Naive B cell (primary cell): Measurements from ENCODE around the gene DNAI4. TPM values are rescaled to one million over a fixed set of nuclear protein-coding genes. Genes with fewer than 3 reads are reported as not detected.
"Not testable (repeated sequence)": the region's sequence is repeated elsewhere in the genome, so short reads cannot be mapped to it uniquely, and the experiment has no call there.

Experiments used
- ATAC-seq, 2 donors: fragments of 150-1000 bp; cut with Tn5 transposase; 2 replicates each; pipeline ENCODE4 v1.10.0; 2021; ENCODE audit warnings: low read depth in 2 of 2, mild to moderate bottlenecking in 2 of 2, moderate library complexity in 2 of 2
- DNase-seq: peaks from one replicate; pipeline ENCODE4 v3.0.0; 2022
- H3K27ac Mint-ChIP-seq, 6 donors: one replicate each; pipeline ENCODE4 v1.8.0; 2020 to 2022; ENCODE audit warnings: mild to moderate bottlenecking in 6 of 6, mixed read lengths in 6 of 6, moderate library complexity in 5 of 6, inconsistent platforms in 2 of 6
- H3K27me3 Mint-ChIP-seq, 3 donors: one replicate each; pipeline ENCODE4 v1.8.0; 2021 to 2022; ENCODE audit warnings: mixed read lengths in 3 of 3, mild to moderate bottlenecking in 1 of 3
- H3K36me3 Mint-ChIP-seq, 2 donors: one replicate each; pipeline ENCODE4 v1.8.0; 2020 to 2022; ENCODE audit warnings: mixed read lengths in 2 of 2, inconsistent platforms in 1 of 2, mild to moderate bottlenecking in 1 of 2
- H3K4me1 Mint-ChIP-seq, 3 donors: one replicate each; pipeline ENCODE4 v1.8.0; 2020 to 2022; ENCODE audit warnings: mixed read lengths in 3 of 3, inconsistent platforms in 1 of 3, mild to moderate bottlenecking in 1 of 3, moderate library complexity in 1 of 3
- H3K4me3 Mint-ChIP-seq, 8 donors: one replicate each; pipeline ENCODE4 v1.8.0; 2020 to 2022; ENCODE audit warnings: mild to moderate bottlenecking in 8 of 8, mixed read lengths in 8 of 8, moderate library complexity in 8 of 8, inconsistent platforms in 2 of 8
- H3K9me3 Mint-ChIP-seq, 7 donors: one replicate each; pipeline ENCODE4 v1.8.0; 2020 to 2022; ENCODE audit warnings: mixed read lengths in 7 of 7, mild to moderate bottlenecking in 5 of 7, inconsistent platforms in 2 of 7, moderate library complexity in 1 of 7
- polyA plus RNA-seq, 6 donors: library from polyadenylated mRNA; unstranded; fragments of 300-500 nt; fragmentation: Illumina TruSeq; gene quantifications; one replicate each; pipeline ENCODE4 v1.2.3, GENCODE V29; 2021; ENCODE audit warnings: low read depth in 6 of 6

DNAI4 gene, protein sequence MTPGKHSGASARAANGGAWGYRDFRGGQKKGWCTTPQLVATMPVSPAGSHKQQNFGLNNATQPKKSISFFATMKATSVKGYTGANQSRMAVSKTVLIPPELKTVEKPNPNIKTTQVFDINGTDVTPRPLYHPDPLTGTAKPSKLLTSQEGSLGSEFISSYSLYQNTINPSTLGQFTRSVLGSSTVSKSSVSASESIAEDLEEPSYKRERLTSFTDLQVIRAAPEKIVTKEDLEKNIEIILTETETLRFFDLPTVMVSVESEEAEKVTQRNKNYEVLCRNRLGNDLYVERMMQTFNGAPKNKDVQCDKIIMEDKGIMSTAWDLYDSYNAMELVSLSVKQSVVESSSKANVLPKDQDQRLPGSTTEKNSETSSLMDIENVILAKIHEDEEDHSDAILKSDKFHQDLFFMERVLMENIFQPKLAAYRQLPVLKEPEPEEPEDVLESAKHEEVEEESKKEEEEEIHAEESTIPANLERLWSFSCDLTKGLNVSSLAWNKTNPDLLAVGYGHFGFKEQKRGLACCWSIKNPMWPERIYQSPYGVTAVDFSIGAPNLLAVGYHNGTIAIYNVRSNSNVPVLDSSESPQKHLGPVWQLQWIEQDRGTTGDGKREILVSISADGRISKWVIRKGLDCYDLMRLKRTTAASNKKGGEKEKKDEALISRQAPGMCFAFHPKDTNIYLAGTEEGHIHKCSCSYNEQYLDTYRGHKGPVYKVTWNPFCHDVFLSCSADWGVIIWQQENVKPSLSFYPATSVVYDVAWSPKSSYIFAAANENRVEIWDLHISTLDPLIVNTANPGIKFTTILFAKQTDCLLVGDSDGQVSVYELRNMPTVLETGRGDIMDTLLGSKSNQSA
- 1 to 10 TPM in 3 of 6 donors, under 1 TPM in 2, not detected in 1; 0.40 to 4.1 (median 1.3) TPM for polyA plus RNA-seq

DNA sequence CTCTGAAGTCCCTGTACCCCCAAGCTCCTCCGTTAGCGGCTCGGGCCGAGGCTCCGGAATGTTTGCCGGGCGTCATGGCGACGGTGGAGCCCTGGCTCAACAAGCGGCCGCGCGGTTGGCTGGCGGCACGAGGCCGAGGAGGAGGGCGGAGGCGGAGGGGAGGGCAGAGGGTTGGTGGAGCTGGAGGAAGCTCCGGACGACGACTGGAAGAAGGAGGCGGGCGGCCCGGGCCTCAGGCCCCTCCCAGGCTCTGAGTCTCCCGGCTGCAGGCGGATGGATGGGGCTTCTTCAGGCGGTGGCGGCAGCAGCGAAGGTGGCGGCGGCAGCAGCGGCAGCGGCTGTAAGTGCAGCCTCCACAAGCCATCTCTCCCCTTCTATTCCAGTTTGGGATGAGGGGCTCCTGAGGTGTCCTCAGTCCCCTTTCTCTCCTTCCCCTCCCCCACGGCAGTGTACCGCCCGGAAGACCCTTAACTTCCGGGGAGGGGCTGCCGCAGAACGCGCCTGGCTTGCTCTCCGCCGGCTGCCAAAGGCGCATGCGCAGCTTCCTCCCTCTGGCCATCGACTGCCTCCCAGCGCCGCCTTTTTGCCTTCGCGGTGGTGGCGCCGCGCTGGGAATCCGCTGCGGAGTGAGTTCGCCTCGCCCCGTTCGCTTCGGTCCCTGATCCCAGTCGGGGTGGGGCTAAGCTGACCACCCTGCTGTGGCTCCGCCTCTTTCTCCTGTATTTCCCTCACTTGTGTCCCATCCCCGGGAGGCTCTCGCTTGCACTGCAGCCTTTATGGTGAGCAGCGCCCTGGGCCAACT lies at the start of gene DNAI4, which contains the start of gene MIER1:
Gene DNAI4, minus strand, starts transcription at position 101 of the 802 bp plus-strand sequence. Its CDS starts 25 bp downstream, at position 76.
Gene MIER1, plus strand, starts transcription at position 235 of the 802 bp plus-strand sequence. Its CDS starts 39 bp downstream, at position 274.
- Mint-ChIP-seq H3K4me3 (peak within 1 kb of the TSS; percentile 95 to 99 (median 96)), H3K9me3 (no peaks in the 10 kb centered on the region), H3K27ac (peak within 1 kb of the TSS; percentile 98 to 99 (median 98)), H3K4me1 (peaks cover 23 to 31% (median 24%) of the 10 kb centered on the region in 3 donors), H3K36me3 (no peaks in the 10 kb centered on the region), H3K27me3 (no peaks in the 10 kb centered on the region)
- DNase-seq (peak; percentile 99), ATAC-seq (peak; percentile 91 to 93)

DNA sequence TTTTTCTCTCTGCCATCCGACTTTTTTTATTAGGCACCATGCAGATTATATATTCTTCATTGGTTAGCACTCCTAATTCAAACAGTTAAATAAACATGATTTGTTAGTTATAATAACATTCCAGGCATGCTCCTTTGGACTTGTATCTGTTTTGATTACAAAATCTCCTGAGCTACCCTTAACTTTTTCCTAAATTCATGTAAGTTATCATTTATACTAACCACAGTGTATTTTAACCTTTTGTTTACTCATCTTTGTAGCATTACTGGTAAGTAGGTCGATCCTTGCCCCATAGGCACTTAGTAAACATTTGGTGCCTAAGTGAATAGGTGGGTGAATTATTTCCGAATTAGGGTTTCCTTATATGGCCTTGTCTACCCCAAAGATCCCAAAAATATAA lies 43.9 kb upstream of the DNAI4 start:
- H3K27me3 Mint-ChIP-seq: no peaks in the 10 kb centered on the region

DNA sequence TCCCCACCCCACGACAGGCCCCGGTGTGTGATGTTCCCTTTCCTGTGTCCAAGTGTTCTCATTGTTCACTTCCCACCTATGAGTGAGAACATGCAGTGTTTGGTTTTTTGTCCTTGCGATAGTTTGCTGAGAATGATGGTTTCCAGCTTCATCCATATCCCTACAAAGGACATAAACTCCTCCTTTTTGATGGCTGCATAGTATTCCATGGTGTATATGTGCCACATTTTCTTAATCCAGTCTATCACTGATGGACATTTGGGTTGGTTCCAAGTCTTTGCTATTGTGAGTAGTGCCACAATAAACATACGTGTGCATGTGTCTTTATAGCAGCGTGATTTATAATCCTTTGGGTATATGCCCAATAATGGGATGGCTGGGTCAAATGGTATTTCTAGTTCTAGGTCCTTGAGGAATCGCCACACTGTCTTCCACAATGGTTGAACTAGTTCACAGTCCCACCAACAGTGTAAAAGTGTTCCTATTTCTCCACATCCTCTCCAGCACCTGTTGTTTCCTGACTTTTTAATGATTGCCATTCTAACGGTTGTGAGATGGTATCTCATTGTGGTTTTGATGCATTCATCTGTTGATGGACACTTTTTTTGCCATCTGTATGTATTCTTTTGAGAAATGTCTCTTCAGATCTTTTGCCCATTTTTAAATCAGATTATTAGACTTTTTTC lies 41.7 kb upstream of the DNAI4 start:
- H3K4me3 Mint-ChIP-seq, ATAC-seq, H3K27me3 Mint-ChIP-seq, DNase-seq, H3K4me1 Mint-ChIP-seq: not testable (repeated sequence)
- peaks cover 36 to 52% of the 10 kb centered on the region in 2 donors for H3K36me3 Mint-ChIP-seq
- H3K27ac Mint-ChIP-seq: peak overlapping the region in 3 of 6 donors; percentile 7 to 82 (median 80)
- peaks cover 0 to 17% (median 4%) of the 10 kb centered on the region in 7 donors for H3K9me3 Mint-ChIP-seq

More for the DNA sequence above, 43.9 kb upstream of the DNAI4 start:
- no peak overlapping the region for H3K4me3 Mint-ChIP-seq
- peaks cover 0 to 17% (median 4%) of the 10 kb centered on the region in 7 donors for H3K9me3 Mint-ChIP-seq
- no peak overlapping the region for H3K27ac Mint-ChIP-seq
- H3K36me3 Mint-ChIP-seq: peaks cover 44 to 54% of the 10 kb centered on the region in 2 donors
- H3K4me1 Mint-ChIP-seq: peaks cover 0 to 4% (median 4%) of the 10 kb centered on the region in 3 donors
- DNase-seq (no peak), ATAC-seq (no peak)

- no peaks in the 10 kb centered on the region for H3K27me3 Mint-ChIP-seq
- H3K36me3 Mint-ChIP-seq: peaks cover 7 to 17% of the 10 kb centered on the region in 2 donors
- ATAC-seq: no peak
- H3K27ac Mint-ChIP-seq: peak overlapping the region in 2 of 6 donors; percentile 8 to 13
- DNase-seq: no peak
- H3K9me3 Mint-ChIP-seq: no peaks in the 10 kb centered on the region
- peaks cover 3 to 8% (median 6%) of the 10 kb centered on the region in 3 donors for H3K4me1 Mint-ChIP-seq
- no peak overlapping the region for H3K4me3 Mint-ChIP-seq
Measured at GRCh38 chr1:66957938-66958337, 33.3 kb upstream of the DNAI4 start.

DNA sequence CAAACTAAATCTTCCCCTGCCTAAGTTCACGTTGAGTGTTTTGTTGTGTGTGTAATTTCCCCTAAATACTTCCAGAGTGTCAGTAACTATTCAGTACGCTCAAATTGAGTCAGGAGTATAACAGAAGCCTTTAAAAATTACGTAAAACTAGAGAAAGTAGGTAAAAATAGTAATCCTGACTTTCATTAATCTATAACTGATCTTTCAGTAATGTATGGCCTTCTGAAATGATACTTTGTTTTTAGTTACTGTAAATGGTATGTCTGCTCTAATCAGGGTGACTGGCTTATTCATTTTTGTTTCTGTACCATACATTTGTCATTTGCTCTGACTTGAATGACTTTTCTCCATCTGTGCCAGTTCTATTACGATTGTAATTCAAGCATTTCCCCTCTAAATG lies 29.6 kb upstream of the DNAI4 start:
- Mint-ChIP-seq H3K4me1 (peaks cover 3 to 8% (median 6%) of the 10 kb centered on the region in 3 donors), H3K27me3 (no peaks in the 10 kb centered on the region), H3K9me3 (no peaks in the 10 kb centered on the region), H3K27ac (peak overlapping the region in 2 of 6 donors; percentile 7 to 59), H3K4me3 (no peak overlapping the region), H3K36me3 (peaks cover 7 to 13% of the 10 kb centered on the region in 2 donors)
- no peak for ATAC-seq
- no peak for DNase-seq

GRCh38 chr1:66951513-66951912 lies 26.9 kb upstream of the DNAI4 start:
- Mint-ChIP-seq H3K27me3 (no peaks in the 10 kb centered on the region), H3K4me1 (peaks cover 5 to 11% (median 9%) of the 10 kb centered on the region in 3 donors), H3K36me3 (peaks cover 14 to 21% of the 10 kb centered on the region in 2 donors), H3K9me3 (no peaks in the 10 kb centered on the region), H3K27ac (peak overlapping the region in 1 of 6 donors; percentile 20), H3K4me3 (no peak overlapping the region)
- DNase-seq: no peak
- ATAC-seq: no peak

DNA sequence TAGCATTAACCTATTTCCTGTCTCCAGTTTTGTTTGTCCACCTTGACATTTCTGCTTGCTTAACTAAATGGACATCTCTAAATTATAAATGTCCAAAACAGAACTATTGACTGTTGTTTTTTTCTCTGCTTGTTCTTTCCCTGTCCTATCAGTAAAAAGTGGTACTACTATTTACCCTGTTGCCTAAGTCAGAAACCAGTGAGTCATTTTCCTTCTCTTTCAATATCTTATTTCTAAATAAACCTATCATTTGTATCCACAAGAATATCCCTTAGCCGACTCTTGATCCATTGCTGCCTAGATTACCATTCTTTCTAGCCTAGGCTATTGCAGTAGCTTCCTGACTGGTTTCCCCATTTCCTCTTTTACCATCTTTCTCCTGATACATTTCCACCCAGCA lies 22.6 kb upstream of the DNAI4 start:
- DNase-seq (no peak), ATAC-seq (no peak)
- Mint-ChIP-seq H3K27ac (peak overlapping the region; percentile 10 to 89 (median 69)), H3K4me1 (peaks cover 7 to 23% (median 13%) of the 10 kb centered on the region in 3 donors), H3K27me3 (no peaks in the 10 kb centered on the region), H3K36me3 (peaks cover 26 to 28% of the 10 kb centered on the region in 2 donors), H3K4me3 (no peak overlapping the region), H3K9me3 (no peaks in the 10 kb centered on the region)

DNA sequence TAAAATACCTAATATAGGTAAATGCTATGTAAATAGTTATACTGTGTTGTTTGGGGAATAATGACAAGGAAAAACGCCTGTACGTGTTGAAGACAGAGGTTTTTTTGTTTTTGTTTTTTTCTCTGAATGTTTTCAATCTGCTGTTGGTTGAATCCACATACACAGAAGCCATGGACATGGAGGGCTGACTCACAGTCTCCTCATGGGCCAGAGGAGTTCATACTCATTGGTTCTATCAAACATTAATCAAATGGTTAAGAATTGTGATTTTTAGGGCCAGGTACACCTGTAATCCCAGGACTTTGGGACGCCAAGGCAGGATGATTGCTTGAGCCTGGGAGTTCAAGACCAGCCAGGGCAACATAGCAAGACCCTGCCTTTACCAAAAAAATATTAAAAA lies 20.7 kb upstream of the DNAI4 start:
- peaks cover 8 to 23% (median 13%) of the 10 kb centered on the region in 3 donors for H3K4me1 Mint-ChIP-seq

GRCh38 chr1:66944330-66945274 lies 19.9 kb upstream of the DNAI4 start:
- Mint-ChIP-seq H3K36me3 (peaks cover 29 to 30% of the 10 kb centered on the region in 2 donors), H3K27ac (no peak overlapping the region), H3K4me3 (no peak overlapping the region), H3K9me3 (no peaks in the 10 kb centered on the region), H3K4me1 (peaks cover 8 to 23% (median 19%) of the 10 kb centered on the region in 3 donors), H3K27me3 (no peaks in the 10 kb centered on the region)
- ATAC-seq (no peak), DNase-seq (no peak)

More for the DNA sequence above, 20.7 kb upstream of the DNAI4 start:
- Mint-ChIP-seq H3K27ac (no peak overlapping the region), H3K36me3 (peaks cover 29 to 30% of the 10 kb centered on the region in 2 donors), H3K4me3 (no peak overlapping the region), H3K27me3 (no peaks in the 10 kb centered on the region), H3K9me3 (no peaks in the 10 kb centered on the region)
- DNase-seq (no peak), ATAC-seq (no peak)

GRCh38 chr1:66943361-66943969 lies 18.8 kb upstream of the DNAI4 start:
- H3K36me3 Mint-ChIP-seq: peaks cover 29 to 30% of the 10 kb centered on the region in 2 donors
- peak overlapping the region; percentile 2 to 56 (median 21) for H3K27ac Mint-ChIP-seq
- no peak overlapping the region for H3K4me3 Mint-ChIP-seq
- DNase-seq (no peak), ATAC-seq (no peak)
- no peaks in the 10 kb centered on the region for H3K27me3 Mint-ChIP-seq
- H3K4me1 Mint-ChIP-seq: peaks cover 12 to 32% (median 24%) of the 10 kb centered on the region in 3 donors
- H3K9me3 Mint-ChIP-seq: no peaks in the 10 kb centered on the region

DNA sequence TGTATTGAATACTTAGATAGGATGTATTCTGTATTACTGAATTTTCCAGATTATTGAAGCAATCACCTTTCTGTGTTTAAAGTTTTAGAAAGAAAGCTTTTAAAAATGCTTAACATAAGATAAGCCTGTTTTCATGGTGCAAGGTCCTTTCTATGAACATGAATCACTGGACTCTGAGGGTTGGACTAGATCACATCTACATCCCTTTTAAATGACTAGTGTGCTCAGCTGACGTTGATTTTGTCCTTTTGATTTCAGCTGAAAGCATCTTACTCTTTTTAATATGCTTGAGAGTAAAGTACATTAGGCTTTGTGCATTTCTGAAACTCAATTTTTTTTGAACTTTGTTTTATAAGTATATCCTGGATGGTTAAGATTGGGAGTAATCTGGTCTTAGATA lies 16.3 kb upstream of the DNAI4 start:
- H3K27me3 Mint-ChIP-seq: no peaks in the 10 kb centered on the region
- peaks cover 9 to 10% of the 10 kb centered on the region in 2 donors for H3K36me3 Mint-ChIP-seq
- no peaks in the 10 kb centered on the region for H3K9me3 Mint-ChIP-seq
- peaks cover 25 to 26% (median 26%) of the 10 kb centered on the region in 3 donors for H3K4me1 Mint-ChIP-seq
- DNase-seq (no peak), ATAC-seq (no peak)
- no peak overlapping the region for H3K27ac Mint-ChIP-seq
- H3K4me3 Mint-ChIP-seq: no peak overlapping the region
